ENCODE results near the gene ERICH4.

DNA sequence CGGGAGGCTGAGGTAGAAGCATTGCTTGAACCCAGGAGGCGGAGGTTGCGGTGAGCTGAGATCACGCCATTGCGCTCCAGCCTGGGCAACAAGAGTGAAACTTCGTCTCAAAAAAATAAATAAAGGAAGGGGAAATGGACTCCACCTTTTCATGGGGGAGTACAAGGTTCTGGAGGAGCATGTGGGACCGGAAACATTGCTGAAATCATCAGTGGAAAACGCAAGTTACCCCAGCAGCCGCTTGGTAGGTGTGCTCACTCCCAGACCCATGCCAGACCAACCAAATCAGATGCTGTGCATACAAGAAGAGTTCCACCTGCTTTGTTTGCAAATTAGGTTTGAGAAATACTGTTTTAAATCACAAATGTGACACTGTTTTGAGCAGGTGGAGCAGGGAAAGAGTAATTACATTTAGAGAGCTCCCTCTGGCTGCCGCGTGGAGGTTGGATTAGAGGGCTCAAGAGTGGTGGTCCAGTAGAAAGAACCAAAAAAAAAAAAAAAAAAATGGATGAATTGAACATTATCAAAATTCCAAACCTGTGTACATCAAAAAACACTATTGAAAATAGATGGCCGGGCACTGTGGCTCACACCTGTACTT lies 4.9 kb downstream of the ERICH4 start:
- TF ChIP-seq, protein P1, sequence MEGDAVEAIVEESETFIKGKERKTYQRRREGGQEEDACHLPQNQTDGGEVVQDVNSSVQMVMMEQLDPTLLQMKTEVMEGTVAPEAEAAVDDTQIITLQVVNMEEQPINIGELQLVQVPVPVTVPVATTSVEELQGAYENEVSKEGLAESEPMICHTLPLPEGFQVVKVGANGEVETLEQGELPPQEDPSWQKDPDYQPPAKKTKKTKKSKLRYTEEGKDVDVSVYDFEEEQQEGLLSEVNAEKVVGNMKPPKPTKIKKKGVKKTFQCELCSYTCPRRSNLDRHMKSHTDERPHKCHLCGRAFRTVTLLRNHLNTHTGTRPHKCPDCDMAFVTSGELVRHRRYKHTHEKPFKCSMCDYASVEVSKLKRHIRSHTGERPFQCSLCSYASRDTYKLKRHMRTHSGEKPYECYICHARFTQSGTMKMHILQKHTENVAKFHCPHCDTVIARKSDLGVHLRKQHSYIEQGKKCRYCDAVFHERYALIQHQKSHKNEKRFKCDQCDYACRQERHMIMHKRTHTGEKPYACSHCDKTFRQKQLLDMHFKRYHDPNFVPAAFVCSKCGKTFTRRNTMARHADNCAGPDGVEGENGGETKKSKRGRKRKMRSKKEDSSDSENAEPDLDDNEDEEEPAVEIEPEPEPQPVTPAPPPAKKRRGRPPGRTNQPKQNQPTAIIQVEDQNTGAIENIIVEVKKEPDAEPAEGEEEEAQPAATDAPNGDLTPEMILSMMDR (IDR thresholded peaks at IDR 0.05 in 2 of 3, conservative IDR thresholded peaks at IDR 0.05 in 1 of 3; ENCODE audit: insufficient read depth in 2 of 3, low read depth in 1 of 3, low read length in 3 of 3): peak in 2 of 3 experiments; percentile 27 to 28; a peak in 1 of 6 replicates
- TF ChIP-seq POLR2AphosphoS5 (IDR thresholded peaks at IDR 0.05; ENCODE audit: control insufficient read depth, insufficient read depth, low read depth, low read length) (no peak), ARHGAP35 (IDR thresholded peaks at IDR 0.05; ENCODE audit: partially characterized antibody) (no peak), NFRKB (IDR thresholded peaks at IDR 0.05; ENCODE audit: low read depth) (no peak), CAMTA2 (CRISPR knock-in tag; conservative IDR thresholded peaks at IDR 0.05) (no peak)
